Measurements from ENCODE around the gene GFER.

The GFER gene

GRCh38 chr16:1976951-1977874, 6.8 kb upstream of the GFER start:
- H3K4me3 ChIP-seq (ENCODE audit: low read depth, low read length): no peak overlapping the region
- DNase-seq (ENCODE audit: low read depth): no peak
- no peak for TF ChIP-seq CTCF (IDR thresholded peaks at IDR 0.05; ENCODE audit: low read depth, low read length, missing control alignments)
- in situ Hi-C loops (cut with HindIII; ENCODE audit: low sequenced_read_pairs): no loop called here

- in situ Hi-C loops (cut with HindIII; ENCODE audit: low sequenced_read_pairs): no loop called here
- no peak for DNase-seq (ENCODE audit: low read depth)
- no peak for TF ChIP-seq CTCF (IDR thresholded peaks at IDR 0.05; ENCODE audit: low read depth, low read length, missing control alignments)
- H3K4me3 ChIP-seq (ENCODE audit: low read depth, low read length): no peak overlapping the region
These were observed 6.1 kb upstream of the GFER start for GRCh38 chr16:1977875-1978268.

GRCh38 chr16:1978476-1979120, 5.4 kb upstream of the GFER start:
- no peak for TF ChIP-seq CTCF (IDR thresholded peaks at IDR 0.05; ENCODE audit: low read depth, low read length, missing control alignments)
- in situ Hi-C loops (cut with HindIII; ENCODE audit: low sequenced_read_pairs): no loop called here
- no peak overlapping the region for H3K4me3 ChIP-seq (ENCODE audit: low read depth, low read length)
- DNase-seq (ENCODE audit: low read depth): no peak

- no peak overlapping the region for H3K4me3 ChIP-seq (ENCODE audit: low read depth, low read length)
- no peak for TF ChIP-seq CTCF (IDR thresholded peaks at IDR 0.05; ENCODE audit: low read depth, low read length, missing control alignments)
- DNase-seq (ENCODE audit: low read depth): no peak
- in situ Hi-C loops (cut with HindIII; ENCODE audit: low sequenced_read_pairs): loop anchor here (5.0 kb wide), 1 partner anchor 58 kb away; no protein-coding TSS in a partner anchor
These were observed 4.5 kb upstream of the GFER start for GRCh38 chr16:1979271-1980029.

- H3K4me3 ChIP-seq (ENCODE audit: low read depth, low read length): no peak overlapping the region
- TF ChIP-seq CTCF (IDR thresholded peaks at IDR 0.05; ENCODE audit: low read depth, low read length, missing control alignments): no peak
- in situ Hi-C loops (cut with HindIII; ENCODE audit: low sequenced_read_pairs): loop anchor here (5.0 kb wide), 1 partner anchor 57 kb away; no protein-coding TSS in a partner anchor
- DNase-seq (ENCODE audit: low read depth): no peak
These were observed 3.8 kb upstream of the GFER start for GRCh38 chr16:1980030-1980769.

- H3K4me3 ChIP-seq (ENCODE audit: low read depth, low read length): no peak overlapping the region
- no peak for DNase-seq (ENCODE audit: low read depth)
- no peak for TF ChIP-seq CTCF (IDR thresholded peaks at IDR 0.05; ENCODE audit: low read depth, low read length, missing control alignments)
- in situ Hi-C loops (cut with HindIII; ENCODE audit: low sequenced_read_pairs): loop anchor here (5.0 kb wide), 1 partner anchor 57 kb away; no protein-coding TSS in a partner anchor
These were observed 3.3 kb upstream of the GFER start for GRCh38 chr16:1980770-1981087.
